HG02623 (cell line): ENCODE results near the gene SMR3B.

Experiments
- ATAC-seq: cut with Tn5 transposase; IDR thresholded peaks from one replicate; pipeline ENCODE4 v1.9.1; 2021; ENCODE audit warnings: moderate library complexity; ENCODE audit not compliant: unreplicated experiment

Gene SMR3B

DNA sequence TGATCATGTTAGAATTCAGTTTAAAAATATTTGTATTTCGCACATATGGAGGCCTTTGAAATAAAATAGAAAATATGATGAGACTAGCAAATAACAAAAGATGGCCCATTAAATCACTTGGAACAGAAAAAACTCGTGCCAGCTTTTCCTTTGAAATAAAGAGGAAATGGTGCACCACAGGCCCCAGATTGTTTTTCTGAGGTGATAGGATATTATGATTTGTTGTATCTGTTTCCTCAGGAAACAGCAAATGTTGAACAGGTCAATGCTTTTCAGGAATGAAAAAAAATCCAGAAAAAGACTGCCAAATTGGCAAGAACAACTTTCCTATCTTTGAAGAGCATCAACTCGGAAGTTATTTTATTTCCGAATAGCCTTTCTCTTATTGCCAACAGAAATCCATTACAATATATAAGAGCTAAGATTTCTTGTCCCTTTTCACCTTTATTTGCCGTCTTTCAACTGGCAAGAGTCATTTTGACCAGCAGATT is at the start of gene SMR3B:
SMR3B (plus strand) TSS at position 441 of the 491 bp plus-strand sequence. CDS start 1,380 bp downstream, outside the sequence.
- no peak for ATAC-seq

DNA sequence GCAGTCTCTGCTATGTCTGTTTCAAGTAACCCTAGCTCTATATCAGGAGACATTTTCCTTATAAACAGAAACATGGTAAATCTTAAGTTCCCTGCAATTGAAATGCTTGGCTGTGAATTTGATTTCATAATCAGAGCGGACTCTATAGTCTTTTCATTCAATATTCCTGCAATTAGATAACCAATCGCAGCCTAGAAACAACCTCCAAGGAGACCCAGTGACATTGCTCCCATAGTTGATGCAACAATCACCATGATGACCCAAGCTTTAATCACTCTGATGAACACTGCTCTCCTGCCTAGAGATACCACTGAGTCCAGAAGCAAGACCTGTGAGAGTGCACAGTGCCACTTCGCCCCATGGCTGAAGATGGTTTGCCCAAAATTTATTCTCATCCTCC is 48.2 kb upstream of the SMR3B start, which contains the start of gene CABS1:
CABS1 (plus strand) TSS at position 301 of the 400 bp plus-strand sequence; CDS start at position 360, 59 bp downstream.
- no peak for ATAC-seq

GRCh38 chr4:70336043-70336442 is 46.9 kb upstream of the SMR3B start:
- ATAC-seq = no peak

GRCh38 chr4:70337886-70338420 is 45.0 kb upstream of the SMR3B start:
- ATAC-seq = no peak

GRCh38 chr4:70356185-70356584 is 26.7 kb upstream of the SMR3B start:
- no peak for ATAC-seq

DNA sequence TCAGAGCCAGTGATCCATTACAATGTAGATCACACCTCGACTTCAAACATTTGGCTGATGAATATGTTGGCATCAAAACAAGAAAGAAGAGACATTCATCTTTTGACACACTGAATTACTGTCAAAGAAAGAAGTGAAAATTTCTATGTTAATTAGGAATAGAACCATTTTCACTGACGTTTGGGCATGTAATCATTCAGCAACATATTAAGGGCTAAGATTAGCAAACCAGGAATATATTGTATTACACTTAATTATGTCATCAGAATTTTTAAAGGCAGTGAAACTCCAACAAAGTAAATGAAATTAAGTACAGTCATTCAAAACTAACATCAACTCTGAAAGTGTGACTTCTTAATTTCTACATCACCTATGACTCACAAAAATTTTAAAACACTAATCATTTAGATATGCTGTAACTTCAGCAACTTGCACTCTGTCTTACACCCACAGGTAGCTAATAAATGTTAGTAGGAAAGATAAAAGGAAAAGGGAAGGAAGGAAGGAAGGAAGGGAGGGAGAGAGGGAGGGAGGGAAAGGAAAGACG is 23.7 kb upstream of the SMR3B start:
- no peak for ATAC-seq

DNA sequence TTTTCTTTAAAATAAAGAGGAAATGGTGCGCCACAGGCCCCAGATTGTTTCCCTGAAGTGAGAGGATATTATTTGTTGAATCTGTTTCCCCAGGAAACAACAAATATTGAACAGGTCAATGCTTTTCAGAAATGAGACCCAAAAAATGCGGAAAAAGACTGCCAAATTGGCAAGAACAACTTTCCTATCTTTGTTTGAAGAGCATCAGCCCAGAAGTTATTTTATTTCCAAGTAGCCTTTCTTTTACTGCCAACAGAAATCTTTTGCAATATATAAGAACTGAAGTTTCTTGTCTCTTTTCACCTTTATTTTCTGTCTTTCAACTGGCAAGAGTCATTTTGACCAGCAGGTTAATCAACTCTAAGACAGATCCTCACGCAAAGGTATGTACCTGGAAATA is 22.5 kb upstream of the SMR3B start, which contains the start of gene SMR3A:
SMR3A (plus strand) TSS at position 301 of the 400 bp plus-strand sequence. CDS start 1,356 bp downstream, outside the sequence.
- no peak for ATAC-seq

DNA sequence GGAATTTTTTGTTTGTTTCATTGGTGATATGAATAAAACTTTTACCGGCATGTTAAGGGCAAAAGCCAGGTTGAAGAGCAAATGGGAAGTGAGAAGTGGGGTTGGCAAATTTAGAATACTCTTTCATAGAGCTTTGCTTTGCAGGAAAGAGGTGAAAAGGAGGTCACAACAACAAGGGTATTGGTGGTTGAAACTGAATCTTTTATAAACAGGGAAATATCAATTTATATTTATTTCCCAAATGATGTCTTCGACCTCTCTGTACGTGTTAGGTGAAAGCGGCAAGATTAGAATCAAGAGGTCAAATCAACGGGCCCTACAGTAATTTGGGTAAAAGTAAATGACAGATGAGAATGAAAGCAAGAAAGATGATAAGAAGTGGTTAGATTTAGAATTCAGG is 18.9 kb upstream of the SMR3B start:
- no peak for ATAC-seq

DNA sequence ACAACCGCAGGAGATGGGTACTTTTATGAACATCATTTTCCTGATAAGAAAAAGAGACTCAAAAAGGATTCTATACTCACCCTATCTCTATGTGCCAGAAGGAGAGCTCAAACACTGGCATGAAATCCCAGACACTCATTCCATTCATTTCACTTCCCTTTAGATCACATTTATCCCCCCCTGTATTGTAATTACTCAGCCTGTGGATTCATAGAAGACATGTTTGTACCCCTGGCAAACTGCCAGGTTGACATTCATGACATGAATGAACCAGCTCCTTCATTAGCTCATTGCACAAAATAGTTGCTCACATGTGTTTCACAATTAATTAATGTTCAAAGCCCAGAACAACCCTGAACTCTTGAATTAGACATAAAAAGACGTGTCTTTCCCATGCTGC is 17.5 kb upstream of the SMR3B start:
- ATAC-seq = no peak

DNA sequence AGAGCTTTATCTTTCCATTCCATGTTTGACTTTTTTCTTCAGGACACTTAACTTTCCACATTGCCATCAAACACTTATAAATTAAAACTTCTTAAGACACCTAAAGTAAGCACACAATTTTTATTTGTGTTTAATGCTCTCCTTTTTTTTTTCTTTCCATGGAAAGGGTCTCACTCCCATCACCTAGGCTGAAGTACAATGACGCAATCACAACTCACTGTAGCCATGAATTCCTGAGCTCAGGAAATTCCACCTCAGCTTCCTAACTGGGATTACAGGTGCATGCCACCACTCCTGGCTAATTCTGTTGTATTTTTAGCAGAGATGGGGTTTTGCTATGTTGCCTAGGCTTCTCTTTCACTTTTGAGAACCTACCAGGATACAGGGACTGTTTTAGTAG is 15.1 kb upstream of the SMR3B start:
- ATAC-seq = no peak

- no peak for ATAC-seq
Measured at GRCh38 chr4:70371987-70372386, 10.9 kb upstream of the SMR3B start.

DNA sequence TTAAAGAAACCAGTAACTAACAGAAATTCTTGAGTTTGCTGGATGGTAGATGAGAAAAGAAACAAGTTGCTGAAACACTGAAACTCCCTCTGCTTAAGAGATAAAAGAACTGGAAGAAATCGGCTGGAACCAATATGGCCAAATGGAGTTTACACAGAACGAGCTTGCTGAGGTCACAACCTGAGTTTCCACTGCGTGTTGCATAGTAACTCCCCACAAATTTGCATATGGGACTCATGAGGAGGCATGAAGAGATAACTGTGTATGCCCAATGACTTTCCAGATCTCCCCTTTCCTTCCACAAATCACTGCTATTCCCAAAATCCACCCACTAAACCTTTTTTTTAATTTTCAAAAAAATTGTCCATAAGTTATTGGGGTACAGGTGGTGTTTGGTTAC is 10.2 kb upstream of the SMR3B start:
- no peak for ATAC-seq

GRCh38 chr4:70380578-70380977 is 2.4 kb upstream of the SMR3B start:
- ATAC-seq = no peak

GRCh38 chr4:70392057-70392776 is 9.3 kb downstream of the SMR3B start:
- peak; percentile 45 for ATAC-seq

DNA sequence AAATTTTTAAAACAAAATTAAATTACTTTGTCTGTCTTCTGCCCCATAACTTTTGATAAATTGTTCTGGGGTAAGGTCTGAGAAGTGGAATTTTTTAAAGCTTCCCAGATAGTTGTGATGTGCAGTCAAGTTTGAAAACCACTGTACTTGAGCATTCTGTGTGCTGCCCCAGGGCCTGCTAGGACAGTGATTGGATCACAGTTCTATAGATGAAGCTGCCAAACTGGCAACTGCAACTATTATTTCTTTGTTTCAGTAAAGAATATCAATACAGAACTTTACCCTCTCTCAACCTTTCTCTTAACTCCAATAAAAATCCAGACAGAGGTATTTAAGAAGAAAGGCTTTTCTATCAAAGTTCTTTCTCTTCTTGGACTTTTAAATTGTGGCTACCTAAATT is 14.6 kb downstream of the SMR3B start, which contains the start of gene OPRPN:
OPRPN (plus strand) TSS at position 361 of the 400 bp plus-strand sequence. CDS start 1,346 bp downstream, outside the sequence.
- no peak for ATAC-seq

- peak; percentile 39 for ATAC-seq
Measured at GRCh38 chr4:70399319-70399718, 16.4 kb downstream of the SMR3B start.

GRCh38 chr4:70402762-70403161 is 19.8 kb downstream of the SMR3B start:
- ATAC-seq = peak; percentile 41

DNA sequence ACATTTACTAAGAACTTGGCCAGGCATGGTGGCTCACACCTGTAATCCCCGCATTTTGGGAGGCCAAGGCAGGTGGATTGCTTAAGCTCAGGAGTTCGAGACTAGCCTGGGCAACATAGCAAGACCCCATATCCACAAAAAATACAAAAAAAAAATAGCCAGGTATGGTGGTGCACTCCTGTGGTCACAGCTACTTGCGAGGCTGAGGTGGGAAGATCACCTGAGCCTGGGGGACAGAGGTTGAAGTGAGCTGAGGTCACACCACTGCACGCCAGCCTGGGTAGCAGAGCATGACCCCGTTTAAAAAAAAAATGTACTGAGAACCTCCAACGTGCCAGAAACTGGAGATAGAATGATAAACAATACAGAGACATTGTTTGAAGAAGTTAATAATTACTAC is 22.8 kb downstream of the SMR3B start:
- ATAC-seq = no peak

DNA sequence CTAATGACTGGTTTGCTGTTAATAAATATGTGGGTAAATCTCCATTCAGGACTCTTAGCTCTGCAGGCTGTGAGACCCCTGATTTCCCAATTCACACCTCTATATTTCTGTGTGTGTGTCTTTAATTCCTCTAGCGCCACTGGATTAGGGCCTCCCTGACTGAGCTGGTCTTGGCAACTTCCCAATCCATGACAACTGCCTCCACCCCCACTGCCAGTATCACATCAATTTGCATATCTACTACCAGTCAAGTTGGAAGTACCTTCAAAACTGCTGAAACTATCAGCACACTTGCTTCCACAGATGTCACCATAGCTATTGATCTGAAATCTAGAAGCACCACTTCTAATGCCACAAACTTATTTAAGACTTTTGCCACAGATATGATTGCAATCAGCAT is 42.4 kb downstream of the SMR3B start:
- ATAC-seq = no peak

- no peak for ATAC-seq
Measured at GRCh38 chr4:70426789-70427188, 43.9 kb downstream of the SMR3B start.

DNA sequence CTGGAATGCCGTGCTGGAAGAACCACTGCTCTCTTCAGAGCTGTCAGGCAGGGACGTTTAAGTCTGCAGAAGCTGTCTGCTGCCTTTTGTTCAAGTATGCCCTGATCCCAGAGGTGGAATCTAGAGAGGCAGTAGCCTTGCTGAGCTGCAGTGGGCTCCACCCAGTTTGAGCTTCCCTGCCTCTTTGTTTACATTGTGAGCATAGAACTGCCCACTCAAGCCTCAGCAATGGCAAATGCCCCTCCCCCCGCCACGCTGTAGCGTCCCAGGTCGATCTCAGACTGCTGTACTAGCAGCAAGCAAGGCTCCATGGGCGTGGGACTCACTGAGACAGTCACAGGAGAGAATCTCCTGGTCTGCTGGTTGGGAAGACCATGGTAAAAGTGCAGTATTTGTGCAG is 54.3 kb downstream of the SMR3B start:
- ATAC-seq = no peak
